K562 (cell line): Measurements from ENCODE around the gene CLASP1. TPM values are rescaled to one million over a fixed set of nuclear protein-coding genes. Genes with fewer than 3 reads are reported as not detected.

ENCODE experiments used
- ATAC-seq: fragments of 200-7000 bp; cut with Tn5 transposase; 3 replicates; pipeline ENCODE4 v1.9.1; 2020; ENCODE audit warnings: moderate library complexity
- BruUV-seq: library from RNA; stranded (reverse); fragments of 400-500 nt; replicated peaks from 2 replicates; lab custom pipeline; 2021; lab: Mats Ljungman, UMichigan
- CTCF ChIA-PET: fragments of 300-600 bp; formaldehyde crosslinking; extraction: SDS; loops from one replicate; lab custom pipeline; 2021; ENCODE audit warnings: low intra/inter-chr PET ratio; lab: Yijun Ruan, JAX
- POLR2A ChIA-PET: fragments of 300-600, 350-650 bp; sonication (Branson Sonifier 250); formaldehyde crosslinking; extraction: SDS; loops from one replicate; lab custom pipeline; 2021; ENCODE audit warnings: antibody characterized with exemption, inconsistent platforms; lab: Yijun Ruan, JAX
- DNase-seq, 4 experiments: peaks; one replicate each; pipeline versions ENCODE4 v3.0.0 to v3.0.0-alpha.2; 2011 to 2018; ENCODE audit warnings: low spot score in 3 of 4, mixed read lengths in 3 of 4; ENCODE audit errors: extremely low read depth in 1 of 4
- FAIRE-seq: peaks from 2 replicates; lab custom pipeline; 2011; peaks lifted over from hg19 to GRCh38; lab: Jason Lieb, UNC
- H2AFZ ChIP-seq: 2 replicates; pipeline ENCODE4 v1.6.0; 2011; ENCODE audit warnings: low read depth, low read length, control low read depth, inconsistent platforms
- H3K27ac ChIP-seq: fragments of 200-600 bp; 3 replicates; pipeline ENCODE4 v1.8.0; 2011; ENCODE audit warnings: low read depth, mild to moderate bottlenecking, control low read depth, inconsistent platforms, low read length, moderate library complexity, mixed read lengths; ENCODE audit errors: extremely low read depth
- H3K27me3 ChIP-seq, 2 experiments: fragments of 300-600 bp in 1 of 2; 2 replicates in 1 of 2; 3 replicates in 1 of 2; pipeline versions ENCODE4 v1.6.0 to v1.8.0; 2011; ENCODE audit warnings: inconsistent platforms in 2 of 2, low read length in 2 of 2, mild to moderate bottlenecking in 1 of 2, mixed read lengths in 1 of 2, moderate library complexity in 1 of 2; ENCODE audit not compliant: control insufficient read depth in 2 of 2, insufficient read depth in 2 of 2
- H3K36me3 ChIP-seq: fragments of 300-600 bp; 3 replicates; pipeline ENCODE4 v1.8.0; 2011; ENCODE audit warnings: mild to moderate bottlenecking, low read length, inconsistent platforms; ENCODE audit not compliant: control insufficient read depth, insufficient read depth
- H3K4me1 ChIP-seq, 2 experiments: fragments of 200-600 bp in 1 of 2; replicated peaks in 1 of 2; 2 replicates in 1 of 2; 3 replicates in 1 of 2; pipeline versions ENCODE4 v1.5.1 to v1.8.0; 2011; ENCODE audit warnings: inconsistent platforms in 2 of 2, low read length in 2 of 2, mild to moderate bottlenecking in 1 of 2, mixed read lengths in 1 of 2, moderate library complexity in 1 of 2; ENCODE audit not compliant: control insufficient read depth in 2 of 2, insufficient read depth in 2 of 2
- H3K4me2 ChIP-seq: 2 replicates; pipeline ENCODE4 v1.6.1; 2011; ENCODE audit warnings: low read length, control low read depth, inconsistent platforms, mixed read lengths; ENCODE audit not compliant: insufficient read depth
- H3K4me3 ChIP-seq: fragments of 200-600 bp; sonication (generic), shearing (Covaris generic); 2 replicates; pipeline ENCODE4 v1.5.1; 2016; ENCODE audit warnings: control low read depth, inconsistent platforms
- H3K79me2 ChIP-seq: fragments of 200-600 bp; 3 replicates; pipeline ENCODE4 v1.8.0; 2011; ENCODE audit warnings: low read length, inconsistent platforms; ENCODE audit not compliant: control insufficient read depth, insufficient read depth
- H3K9ac ChIP-seq, 2 experiments: 2 replicates each; pipeline versions ENCODE4 v1.6.0 to v1.6.1; 2011; ENCODE audit warnings: low read depth in 2 of 2, low read length in 2 of 2, control low read depth in 1 of 2, inconsistent platforms in 1 of 2, mild to moderate bottlenecking in 1 of 2, mixed read lengths in 1 of 2; ENCODE audit not compliant: insufficient read depth in 1 of 2
- H3K9me1 ChIP-seq: one replicate; pipeline ENCODE4 v1.6.0; 2011; ENCODE audit warnings: inconsistent platforms, mild to moderate bottlenecking, low read length, moderate library complexity; ENCODE audit not compliant: control insufficient read depth, insufficient read depth
- H3K9me3 ChIP-seq: replicated peaks from 2 replicates; pipeline ENCODE4 v1.5.1; 2011; ENCODE audit warnings: low read depth, low read length, inconsistent platforms; ENCODE audit not compliant: control insufficient read depth, insufficient read depth
- H4K20me1 ChIP-seq: replicated peaks from 2 replicates; pipeline ENCODE4 v1.6.1; 2011; ENCODE audit warnings: low read length, inconsistent platforms, mixed read lengths; ENCODE audit not compliant: control insufficient read depth, insufficient read depth
- EP300 ChIP-seq: IDR thresholded peaks from 2 replicates; pipeline ENCODE4 v1.6.1; 2012; ENCODE audit warnings: low read length, improper control_type of control experiment
- HIVEP1 ChIP-seq: fragments of 250-450 bp; sonication (Bioruptor Pico); IDR thresholded peaks from 2 replicates; pipeline ENCODE4 v1.4.0; 2020; ENCODE audit warnings: mild to moderate bottlenecking
- KDM1A ChIP-seq, 2 experiments: fragments of 450-650 bp; IDR thresholded peaks; 2 replicates each; pipeline ENCODE4 v1.6.1; 2016; ENCODE audit warnings: mild to moderate bottlenecking in 2 of 2
- NCOA1 ChIP-seq: fragments of 450-650 bp; IDR thresholded peaks from 2 replicates; pipeline ENCODE4 v1.6.1; 2016; ENCODE audit warnings: low read depth
- RBM25 ChIP-seq: fragments of 200-400 bp; formaldehyde crosslinking; IDR thresholded peaks from 2 replicates; pipeline ENCODE4 v1.6.1; 2018; ENCODE audit warnings: low read length, low read depth, moderate library complexity; ENCODE audit not compliant: severe bottlenecking
- ZNF224 ChIP-seq: sonication (generic); formaldehyde crosslinking; IDR thresholded peaks from 2 replicates; pipeline ENCODE4 v1.8.0; 2022; ENCODE audit warnings: mild to moderate bottlenecking, missing genetic modification reagents
- ZNF239 ChIP-seq: fragments of 250-450 bp; sonication (Bioruptor Pico); IDR thresholded peaks from 2 replicates; pipeline ENCODE4 v1.4.0; 2020; ENCODE audit warnings: mild to moderate bottlenecking
- ZNF24 ChIP-seq: fragments of 450-650 bp; IDR thresholded peaks from 2 replicates; pipeline ENCODE4 v1.6.1; 2016
- ZNF699 ChIP-seq: fragments of 250-450 bp; sonication (Bioruptor Pico); IDR thresholded peaks from 2 replicates; pipeline ENCODE4 v1.8.0; 2021; ENCODE audit warnings: mild to moderate bottlenecking, moderate library complexity; ENCODE audit not compliant: insufficient replicate concordance
- ZNF830 ChIP-seq: fragments of 250-450 bp; sonication (Bioruptor Pico); IDR thresholded peaks from 2 replicates; pipeline ENCODE4 v1.5.0; 2021; ENCODE audit warnings: mild to moderate bottlenecking
- WGBS: fragments of 100-300 bp; shearing (Covaris generic); methylation state at CpG from one replicate; pipeline ENCODE4 v1.1.6; 2016; ENCODE audit warnings: low coverage, mixed read lengths; ENCODE audit not compliant: insufficient coverage; ENCODE audit errors: missing lambda C conversion rate; 5-methylcytosine and 5-hydroxymethylcytosine counted together
- in situ Hi-C: fragments of 300-500 bp; cut with MboI; formaldehyde crosslinking; loops from 4 replicates; pipeline ENCODE4 v1.15.0; 2018; ENCODE audit warnings: inconsistent platforms, mixed read lengths
- intact Hi-C: fragments of 100-400 bp; cut with micrococcal nuclease; formaldehyde crosslinking; loops from 2 replicates; pipeline ENCODE4 v1.14.2; 2022
- polyA plus RNA-seq, 8 experiments: library from polyadenylated mRNA; depleted of rRNA in 4 of 8; stranded (reverse) in 5 of 8; unstranded in 3 of 8; fragments of >200 nt; fragmentation: Nextera tagmentation in 2 of 8; fragmentation: Illumina TruSeq in 1 of 8; extraction: Ambion mirVana in 2 of 8; extraction: Trizol in 1 of 8; gene quantifications; 2 replicates each; pipeline versions ENCODE4 v1.2.1 to v1.2.3, GENCODE V29; 2011 to 2014; ENCODE audit warnings: inconsistent platforms in 1 of 8, missing spikeins in 1 of 8
- total RNA-seq, 7 experiments: library from RNA; depleted of rRNA in 6 of 7; stranded (reverse); fragments of >200 nt in 6 of 7; fragmentation: Illumina TruSeq in 2 of 7; extraction: Trizol in 2 of 7; gene quantifications; 2 replicates each; pipeline versions ENCODE4 v1.2.1 to v1.2.3, GENCODE V29; 2011 to 2021; ENCODE audit warnings: low replicate concordance in 1 of 7
- TF ChIP-seq, protein P1 (sequence below): fragments of 450-650 bp; IDR thresholded peaks from 2 replicates; pipeline ENCODE4 v1.6.1; 2014; ENCODE audit warnings: low read depth, mild to moderate bottlenecking, moderate library complexity, borderline replicate concordance

The CLASP1 gene
- total and polyA plus RNA-seq, 9 of the 15 experiments (the other 6 are each of a cell fraction or from before 2014, with no cell fraction given), result 1.7 to 40.3 (median 20.7) TPM

DNA sequence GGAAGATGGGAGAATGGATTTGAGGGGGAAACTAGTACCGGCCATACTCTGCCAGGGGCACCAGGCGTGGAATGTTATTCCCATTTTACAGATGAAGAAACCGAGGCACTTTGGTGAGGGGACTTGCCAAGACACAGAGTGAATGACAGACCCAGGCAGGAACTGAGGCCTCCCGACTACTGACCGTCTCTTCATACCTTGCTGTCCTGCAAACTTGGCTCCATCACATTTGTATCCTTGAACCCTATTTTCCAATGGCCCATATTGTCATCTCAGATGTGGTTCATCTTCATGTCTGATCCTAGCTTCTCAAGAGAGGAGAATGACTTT is 358.0 kb downstream of the CLASP1 start:
- TF ChIP-seq ZNF699 (CRISPR knock-in tag) (no peak), ZNF24 (no peak), EP300 (no peak), ZNF224 (no peak), HIVEP1 (no peak), ZNF830 (CRISPR knock-in tag) (no peak), KDM1A (IDR thresholded peaks at IDR 0.05) (0 out of 4 replicates have a peak, but pooled peaks of 1 of the 2 experiments have one; percentile 7), RBM25 (peak; percentile 77), ZNF239 (CRISPR knock-in tag) (no peak), NCOA1 (no peak)
- TF ChIP-seq, protein P1, sequence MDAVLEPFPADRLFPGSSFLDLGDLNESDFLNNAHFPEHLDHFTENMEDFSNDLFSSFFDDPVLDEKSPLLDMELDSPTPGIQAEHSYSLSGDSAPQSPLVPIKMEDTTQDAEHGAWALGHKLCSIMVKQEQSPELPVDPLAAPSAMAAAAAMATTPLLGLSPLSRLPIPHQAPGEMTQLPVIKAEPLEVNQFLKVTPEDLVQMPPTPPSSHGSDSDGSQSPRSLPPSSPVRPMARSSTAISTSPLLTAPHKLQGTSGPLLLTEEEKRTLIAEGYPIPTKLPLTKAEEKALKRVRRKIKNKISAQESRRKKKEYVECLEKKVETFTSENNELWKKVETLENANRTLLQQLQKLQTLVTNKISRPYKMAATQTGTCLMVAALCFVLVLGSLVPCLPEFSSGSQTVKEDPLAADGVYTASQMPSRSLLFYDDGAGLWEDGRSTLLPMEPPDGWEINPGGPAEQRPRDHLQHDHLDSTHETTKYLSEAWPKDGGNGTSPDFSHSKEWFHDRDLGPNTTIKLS, result no peak
- ATAC-seq (no peak), DNase-seq (no peak), FAIRE-seq (no peak)
- intact Hi-C loops (no loop called here), in situ Hi-C loops (no loop called here)
- no peaks in the 10 kb centered on the region for H3K36me3 ChIP-seq
- no peaks in the 10 kb centered on the region for H4K20me1 ChIP-seq
- WGBS, result 3% methylated on average over 5 of the region's 5 CpGs
- H3K4me2 ChIP-seq, result no peak overlapping the region
- no peak overlapping the region for H2AFZ ChIP-seq
- H3K27me3 ChIP-seq, result peaks cover 14 to 38% of the 10 kb centered on the region in 2 experiments; a peak in 4 of 5 replicates
- H3K79me2 ChIP-seq, result no peaks in the 10 kb centered on the region
- ChIA-PET POLR2A (no interaction called here), CTCF (no interaction called here)
- H3K9me3 ChIP-seq, result no peaks in the 10 kb centered on the region
- no TSS peak for BruUV-seq
- H3K9me1 ChIP-seq, result no peaks in the 10 kb centered on the region
- H3K4me3 ChIP-seq, result no peak overlapping the region
- no peaks in the 10 kb centered on the region for H3K4me1 ChIP-seq
- H3K9ac ChIP-seq, result no peak overlapping the region
- H3K27ac ChIP-seq, result no peak overlapping the region
